CD4-positive, alpha-beta memory T cell (primary cell): ENCODE data around the gene SUSD6. TPM values are rescaled to one million over a fixed set of nuclear protein-coding genes. Genes with fewer than 3 reads are reported as not detected.

ENCODE experiments used
- CTCF ChIA-PET: fragments of 350-600 bp; sonication (Branson Sonifier 250); formaldehyde crosslinking; loops from one replicate; lab custom pipeline; 2021; ENCODE audit warnings: inconsistent platforms; ENCODE audit not compliant: partially characterized antibody; lab: Charles Lee
- POLR2A ChIA-PET: fragments of 350-600 bp; sonication (Branson Sonifier 250); formaldehyde crosslinking; loops from one replicate; lab custom pipeline; 2021; ENCODE audit not compliant: partially characterized antibody; lab: Charles Lee
- DNase-seq, 5 donors: peaks; one replicate each; pipeline versions ENCODE4 v3.0.0 to v3.0.0-alpha.2; 2020 to 2022; ENCODE audit warnings: mixed read lengths in 1 of 5
- H3K27ac ChIP-seq: one replicate; pipeline ENCODE4 v1.7.0; 2013; ENCODE audit warnings: low read depth, low read length
- H3K27me3 ChIP-seq: 2 replicates; pipeline ENCODE4 v1.7.0; 2013; ENCODE audit warnings: mild to moderate bottlenecking, low read length, moderate library complexity; ENCODE audit not compliant: insufficient read depth
- H3K36me3 ChIP-seq: 2 replicates; pipeline ENCODE4 v1.7.0; 2013; ENCODE audit warnings: mild to moderate bottlenecking, low read length, moderate library complexity; ENCODE audit not compliant: insufficient read depth
- H3K4me1 ChIP-seq: 2 replicates; pipeline ENCODE4 v1.7.0; 2013; ENCODE audit warnings: mild to moderate bottlenecking, low read length, moderate library complexity; ENCODE audit not compliant: insufficient read depth
- H3K4me3 ChIP-seq, 2 donors: one replicate each; pipeline ENCODE4 v1.7.0; 2013; ENCODE audit warnings: low read length in 2 of 2, mild to moderate bottlenecking in 1 of 2
- H3K9me3 ChIP-seq, 2 donors: one replicate each; pipeline ENCODE4 v1.7.0; 2013; ENCODE audit warnings: low read length in 2 of 2, control low read depth in 1 of 2; ENCODE audit not compliant: control insufficient read depth in 1 of 2
- H3K27ac Mint-ChIP-seq, 7 donors: one replicate each; pipeline ENCODE4 v1.8.0; 2020 to 2021; ENCODE audit warnings: mixed read lengths in 7 of 7, mild to moderate bottlenecking in 6 of 7, inconsistent platforms in 3 of 7, moderate library complexity in 3 of 7
- H3K27me3 Mint-ChIP-seq, 2 donors: one replicate each; pipeline ENCODE4 v1.8.0; 2020 to 2021; ENCODE audit warnings: mixed read lengths in 2 of 2
- H3K36me3 Mint-ChIP-seq, 2 donors: one replicate each; pipeline ENCODE4 v1.8.0; 2020 to 2021; ENCODE audit warnings: mixed read lengths in 2 of 2, inconsistent platforms in 1 of 2, mild to moderate bottlenecking in 1 of 2
- H3K4me1 Mint-ChIP-seq, 4 donors: one replicate each; pipeline ENCODE4 v1.8.0; 2020 to 2021; ENCODE audit warnings: mixed read lengths in 4 of 4, mild to moderate bottlenecking in 1 of 4
- H3K4me3 Mint-ChIP-seq, 8 donors: one replicate each; pipeline ENCODE4 v1.8.0; 2020 to 2021; ENCODE audit warnings: mixed read lengths in 8 of 8, mild to moderate bottlenecking in 7 of 8, moderate library complexity in 6 of 8, inconsistent platforms in 3 of 8
- H3K9me3 Mint-ChIP-seq, 8 donors: one replicate each; pipeline ENCODE4 v1.8.0; 2020 to 2021; ENCODE audit warnings: mixed read lengths in 8 of 8, mild to moderate bottlenecking in 5 of 8, inconsistent platforms in 3 of 8, moderate library complexity in 1 of 8
- intact Hi-C: fragments of 100-400 bp; cut with micrococcal nuclease; formaldehyde crosslinking; loops from one replicate; pipeline ENCODE4 v1.15.1; 2023
- polyA plus RNA-seq, 2 donors: library from polyadenylated mRNA; unstranded; fragments of 300-500 nt; fragmentation: Illumina TruSeq; gene quantifications; one replicate each; pipeline ENCODE4 v1.2.3, GENCODE V29; 2021
- total RNA-seq, 2 experiments: library from RNA; stranded (reverse); gene quantifications; one replicate each; pipeline ENCODE4 v1.2.3, GENCODE V29; 2021

The SUSD6 gene
- total and polyA plus RNA-seq, 4 experiments from 2014 or later = 4.8 to 62.0 (median 36.1) TPM

GRCh38 chr14:69693801-69694729 lies 82.7 kb downstream of the SUSD6 start:
- Mint-ChIP-seq H3K36me3 (peaks cover 16 to 25% of the 10 kb centered on the region in 2 donors), H3K4me3 (peak overlapping the region in 4 of 8 donors; percentile 3 to 46 (median 8)), H3K4me1 (peaks cover 56 to 85% (median 71%) of the 10 kb centered on the region in 4 donors), H3K9me3 (no peaks in the 10 kb centered on the region), H3K27me3 (no peaks in the 10 kb centered on the region), H3K27ac (peak overlapping the region in 4 of 7 donors; percentile 4 to 85 (median 70))
- intact Hi-C loops = no loop called here
- Histone ChIP-seq H3K36me3 (no peaks in the 10 kb centered on the region), H3K27ac (no peak overlapping the region), H3K27me3 (no peaks in the 10 kb centered on the region), H3K9me3 (no peaks in the 10 kb centered on the region), H3K4me3 (no peak overlapping the region), H3K4me1 (peaks cover 64% of the 10 kb centered on the region)
- ChIA-PET CTCF (no interaction called here), POLR2A (no interaction called here)
- DNase-seq = no peak

GRCh38 chr14:69694730-69695281 lies 83.4 kb downstream of the SUSD6 start:
- Histone ChIP-seq H3K9me3 (no peaks in the 10 kb centered on the region), H3K27ac (no peak overlapping the region), H3K4me3 (no peak overlapping the region), H3K27me3 (no peaks in the 10 kb centered on the region), H3K36me3 (no peaks in the 10 kb centered on the region), H3K4me1 (peaks cover 64% of the 10 kb centered on the region)
- Mint-ChIP-seq H3K9me3 (no peaks in the 10 kb centered on the region), H3K4me1 (peaks cover 62 to 89% (median 74%) of the 10 kb centered on the region in 4 donors), H3K36me3 (peaks cover 13 to 25% of the 10 kb centered on the region in 2 donors), H3K4me3 (no peak overlapping the region), H3K27ac (peak overlapping the region in 5 of 7 donors; percentile 4 to 74 (median 22)), H3K27me3 (no peaks in the 10 kb centered on the region)
- ChIA-PET CTCF (no interaction called here), POLR2A (no interaction called here)
- intact Hi-C loops = no loop called here
- DNase-seq = no peak

- H3K4me1 Mint-ChIP-seq = peaks cover 60 to 87% (median 75%) of the 10 kb centered on the region in 4 donors
- peaks cover 66% of the 10 kb centered on the region for H3K4me1 ChIP-seq
- no peaks in the 10 kb centered on the region for H3K9me3 Mint-ChIP-seq
- peak overlapping the region in 6 of 8 donors; percentile 2 to 69 (median 40) for H3K4me3 Mint-ChIP-seq
- POLR2A ChIA-PET = no interaction called here
- peak overlapping the region in 6 of 7 donors; percentile 15 to 87 (median 76) for H3K27ac Mint-ChIP-seq
- no peak overlapping the region for H3K27ac ChIP-seq
- no peaks in the 10 kb centered on the region for H3K27me3 Mint-ChIP-seq
- CTCF ChIA-PET = interaction anchor here (0.7 kb wide), 1 partner anchor 66 kb away, joined by 3 read pairs; no protein-coding TSS in a partner anchor
- no peaks in the 10 kb centered on the region for H3K9me3 ChIP-seq
- H3K4me3 ChIP-seq = no peak overlapping the region
- H3K27me3 ChIP-seq = no peaks in the 10 kb centered on the region
- DNase-seq = no peak
- H3K36me3 ChIP-seq = no peaks in the 10 kb centered on the region
- intact Hi-C loops = loop anchor here (2.0 kb wide), 1 partner anchor 21 kb away; no protein-coding TSS in a partner anchor
- H3K36me3 Mint-ChIP-seq = peaks cover 6 to 19% of the 10 kb centered on the region in 2 donors
These were observed 84.2 kb downstream of the SUSD6 start for GRCh38 chr14:69695322-69696203.

GRCh38 chr14:69696204-69696527 lies 84.8 kb downstream of the SUSD6 start:
- no peaks in the 10 kb centered on the region for H3K9me3 ChIP-seq
- CTCF ChIA-PET = interaction anchor here (0.7 kb wide), 1 partner anchor 67 kb away, joined by 3 read pairs; no protein-coding TSS in a partner anchor
- no peak for DNase-seq

GRCh38 chr14:69696633-69697557 lies 85.5 kb downstream of the SUSD6 start:
- ChIA-PET POLR2A (no interaction called here), CTCF (interaction anchor here (0.7 kb wide), 1 partner anchor 68 kb away, joined by 3 read pairs; no protein-coding TSS in a partner anchor)
- Histone ChIP-seq H3K4me3 (no peak overlapping the region), H3K27ac (no peak overlapping the region), H3K4me1 (peaks cover 77% of the 10 kb centered on the region), H3K9me3 (no peaks in the 10 kb centered on the region), H3K27me3 (no peaks in the 10 kb centered on the region), H3K36me3 (no peaks in the 10 kb centered on the region)
- peaks cover 65 to 98% (median 78%) of the 10 kb centered on the region in 4 donors for H3K4me1 Mint-ChIP-seq
- peak overlapping the region; percentile 52 to 85 (median 68) for H3K27ac Mint-ChIP-seq
- H3K9me3 Mint-ChIP-seq = no peaks in the 10 kb centered on the region
- peak overlapping the region in 6 of 8 donors; percentile 5 to 77 (median 46) for H3K4me3 Mint-ChIP-seq
- no peaks in the 10 kb centered on the region for H3K27me3 Mint-ChIP-seq
- H3K36me3 Mint-ChIP-seq = peaks cover 6 to 17% of the 10 kb centered on the region in 2 donors
- intact Hi-C loops = loop anchor here (2.0 kb wide), 1 partner anchor 20 kb away; no protein-coding TSS in a partner anchor
- DNase-seq = peak in 2 of 5 donors; percentile 39 to 43

More at GRCh38 chr14:69696204-69696527, 84.8 kb downstream of the SUSD6 start:
- peaks cover 63 to 91% (median 76%) of the 10 kb centered on the region in 4 donors for H3K4me1 Mint-ChIP-seq
- H3K4me3 Mint-ChIP-seq = peak overlapping the region in 4 of 8 donors; percentile 28 to 77 (median 52)
- H3K36me3 ChIP-seq = no peaks in the 10 kb centered on the region
- no peak overlapping the region for H3K27ac ChIP-seq
- no peak overlapping the region for H3K4me3 ChIP-seq
- no peaks in the 10 kb centered on the region for H3K27me3 ChIP-seq
- peak overlapping the region in 5 of 7 donors; percentile 15 to 87 (median 77) for H3K27ac Mint-ChIP-seq
- H3K9me3 Mint-ChIP-seq = no peaks in the 10 kb centered on the region
- intact Hi-C loops = loop anchor here (2.0 kb wide), 1 partner anchor 21 kb away; no protein-coding TSS in a partner anchor
- no peaks in the 10 kb centered on the region for H3K27me3 Mint-ChIP-seq
- peaks cover 70% of the 10 kb centered on the region for H3K4me1 ChIP-seq
- POLR2A ChIA-PET = no interaction called here
- peaks cover 6 to 16% of the 10 kb centered on the region in 2 donors for H3K36me3 Mint-ChIP-seq

- CTCF ChIA-PET = interaction anchor here (0.9 to 2.6 kb wide), 3 partner anchors 28 to 114 kb away, joined by 3 to 11 read pairs (median 3); no protein-coding TSS in a partner anchor
- Histone ChIP-seq H3K4me3 (no peak overlapping the region), H3K36me3 (peaks cover 3% of the 10 kb centered on the region), H3K27me3 (no peaks in the 10 kb centered on the region), H3K9me3 (no peaks in the 10 kb centered on the region), H3K27ac (no peak overlapping the region), H3K4me1 (peaks cover 76% of the 10 kb centered on the region)
- peaks cover 7 to 21% of the 10 kb centered on the region in 2 donors for H3K36me3 Mint-ChIP-seq
- no peaks in the 10 kb centered on the region for H3K27me3 Mint-ChIP-seq
- intact Hi-C loops = no loop called here
- peak overlapping the region in 1 of 8 donors; percentile 10 for H3K4me3 Mint-ChIP-seq
- DNase-seq = no peak
- no peaks in the 10 kb centered on the region for H3K9me3 Mint-ChIP-seq
- POLR2A ChIA-PET = interaction anchor here (1.8 kb wide), 1 partner anchor 13 kb away, joined by 3 read pairs; no protein-coding TSS in a partner anchor
- H3K4me1 Mint-ChIP-seq = peaks cover 65 to 98% (median 80%) of the 10 kb centered on the region in 4 donors
- peak overlapping the region in 4 of 7 donors; percentile 27 to 78 (median 58) for H3K27ac Mint-ChIP-seq
These were observed 87.2 kb downstream of the SUSD6 start for GRCh38 chr14:69698572-69698971.
